ENCODE results near the gene NIPAL3.
"Not testable (repeated sequence)": the region's sequence is repeated elsewhere in the genome, so short reads cannot be mapped to it uniquely, and the experiment has no call there.

The NIPAL3 gene

DNA sequence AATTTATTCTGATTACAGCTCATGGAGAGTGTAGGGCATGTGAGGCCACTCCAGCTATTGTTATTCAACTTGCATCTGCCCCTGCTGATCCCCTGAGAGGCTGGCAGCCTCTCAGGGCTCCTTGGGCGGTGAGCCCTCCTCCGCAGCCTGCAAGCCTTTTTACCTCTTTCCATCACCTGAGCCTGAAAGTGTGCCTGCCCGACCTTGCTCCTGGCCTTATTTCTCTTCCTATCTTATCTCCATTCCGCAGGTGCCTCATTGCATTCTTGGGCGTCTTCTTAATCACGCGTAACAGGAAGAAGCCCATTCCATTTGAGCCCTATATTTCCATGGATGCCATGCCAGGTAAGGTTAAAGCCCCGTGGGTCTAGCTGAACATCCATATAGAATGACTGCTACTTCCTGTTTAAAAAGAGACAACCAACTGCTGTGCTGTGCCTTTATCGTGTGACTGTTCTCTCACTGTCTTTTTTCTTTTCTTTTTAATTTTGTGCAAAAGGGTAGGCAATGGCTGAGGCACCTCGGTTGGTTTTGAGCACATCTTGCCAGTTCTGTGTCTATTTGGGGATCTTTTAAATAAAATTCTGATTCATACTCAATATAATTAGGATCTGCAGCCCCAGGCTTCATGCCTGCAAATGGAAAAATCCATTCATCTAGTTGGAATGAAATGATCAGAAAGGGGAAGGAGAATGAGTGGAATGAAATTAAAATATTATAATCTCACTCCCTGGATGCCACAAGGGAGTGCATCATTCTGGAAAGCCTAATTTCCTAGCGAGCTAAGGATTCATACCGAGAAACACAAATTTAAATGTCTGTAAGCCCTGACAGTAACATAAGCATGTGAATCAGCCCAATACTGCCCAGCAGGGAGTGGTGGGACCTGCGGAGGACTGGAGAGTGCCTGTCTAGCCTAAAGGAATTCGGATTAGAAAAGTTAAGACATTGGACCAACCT, 48.5 kb downstream of the NIPAL3 start:
- no peak for DNase-seq

- no peak for DNase-seq
Measured at GRCh38 chr1:24465099-24465498, 49.5 kb downstream of the NIPAL3 start.

DNA sequence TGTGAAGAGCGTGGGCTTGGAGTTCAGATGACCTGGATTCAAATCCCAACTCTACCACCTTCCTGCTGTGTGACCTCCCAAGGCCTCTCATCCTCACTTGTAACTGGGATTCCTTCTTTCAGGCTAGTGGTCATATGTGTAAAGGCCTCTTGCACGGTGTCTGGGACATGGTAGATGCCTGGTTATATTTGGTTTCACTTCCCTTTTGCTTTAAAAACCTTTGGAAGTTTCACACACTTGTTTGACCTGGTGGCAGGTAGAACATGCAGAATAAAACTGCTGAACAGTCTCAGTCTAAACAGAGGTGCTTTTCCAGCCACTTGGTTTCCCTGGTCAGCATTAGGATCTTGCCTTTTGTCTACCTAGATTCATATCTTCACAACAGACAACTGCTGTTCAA, 50.0 kb downstream of the NIPAL3 start:
- DNase-seq, result no peak

DNA sequence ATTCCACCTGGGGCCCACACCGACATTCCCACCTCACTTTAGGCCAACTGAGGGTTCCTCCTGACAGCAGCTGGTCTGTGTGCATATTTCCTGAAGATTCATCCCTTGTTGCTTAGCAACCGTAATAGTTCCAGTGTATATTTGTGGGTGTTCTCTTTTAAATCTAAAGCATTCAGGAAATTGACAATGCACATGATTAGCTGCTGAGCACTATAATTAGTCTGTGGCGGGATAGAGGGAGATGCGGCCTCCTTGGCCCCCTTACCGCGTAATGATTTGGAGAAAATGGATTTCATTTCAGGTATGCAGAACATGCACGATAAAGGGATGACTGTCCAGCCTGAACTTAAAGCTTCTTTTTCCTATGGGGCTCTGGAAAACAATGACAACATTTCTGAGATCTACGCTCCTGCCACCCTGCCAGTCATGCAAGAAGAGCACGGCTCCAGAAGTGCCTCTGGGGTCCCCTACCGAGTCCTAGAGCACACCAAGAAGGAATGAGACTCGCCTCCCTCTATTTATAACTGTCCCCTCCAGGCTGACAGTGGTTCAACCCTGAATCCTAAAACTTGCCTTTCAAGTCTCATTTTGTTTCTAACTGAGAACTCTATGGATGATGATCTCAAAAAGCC, 53.2 kb downstream of the NIPAL3 start:
- no peak for DNase-seq

DNA sequence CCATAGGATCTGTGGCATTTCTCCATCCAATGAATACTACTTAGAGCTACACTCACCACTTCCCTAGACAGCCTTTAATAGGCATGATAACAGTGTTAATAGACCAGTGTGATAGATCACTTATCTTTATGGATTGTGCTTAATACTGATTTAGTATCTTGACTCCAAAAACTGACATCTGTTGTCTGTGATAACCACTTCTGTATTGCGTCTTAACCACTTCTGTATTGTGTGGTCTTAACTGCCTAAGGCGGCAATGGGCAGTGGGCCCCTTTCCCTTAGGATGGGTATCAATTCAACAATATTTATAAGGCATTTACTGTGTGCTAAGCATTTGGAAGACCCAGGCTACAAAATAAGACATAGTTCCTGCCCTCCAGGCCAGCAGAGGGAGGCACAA, 55.0 kb downstream of the NIPAL3 start:
- DNase-seq, result no peak

- DNase-seq, result no peak
Measured at GRCh38 chr1:24472527-24473251, 57.1 kb downstream of the NIPAL3 start.

GRCh38 chr1:24474193-24474592, 58.6 kb downstream of the NIPAL3 start:
- no peak for DNase-seq

GRCh38 chr1:24475700-24476099, 60.1 kb downstream of the NIPAL3 start:
- no peak for DNase-seq

DNA sequence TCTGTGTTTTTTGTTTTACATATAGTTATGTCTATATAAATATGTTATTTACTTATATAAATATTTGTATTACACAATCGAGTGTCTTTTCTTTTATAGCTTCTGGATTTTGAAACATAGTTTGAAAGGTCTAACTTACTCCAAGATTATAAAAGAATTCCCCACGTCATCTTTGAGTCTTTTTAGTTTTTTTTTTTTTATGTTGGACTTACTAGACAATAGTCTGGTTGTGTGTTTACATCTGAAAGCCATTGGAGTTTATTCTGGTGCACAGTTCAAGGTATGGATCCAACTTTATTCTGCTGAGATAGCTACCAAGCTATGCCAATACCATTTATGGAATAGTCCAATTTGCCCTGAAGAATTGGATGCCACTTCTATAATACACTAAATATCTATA, 61.0 kb downstream of the NIPAL3 start:
- no peak for DNase-seq

- no peak for DNase-seq
Measured at GRCh38 chr1:24477309-24477708, 61.7 kb downstream of the NIPAL3 start.

DNA sequence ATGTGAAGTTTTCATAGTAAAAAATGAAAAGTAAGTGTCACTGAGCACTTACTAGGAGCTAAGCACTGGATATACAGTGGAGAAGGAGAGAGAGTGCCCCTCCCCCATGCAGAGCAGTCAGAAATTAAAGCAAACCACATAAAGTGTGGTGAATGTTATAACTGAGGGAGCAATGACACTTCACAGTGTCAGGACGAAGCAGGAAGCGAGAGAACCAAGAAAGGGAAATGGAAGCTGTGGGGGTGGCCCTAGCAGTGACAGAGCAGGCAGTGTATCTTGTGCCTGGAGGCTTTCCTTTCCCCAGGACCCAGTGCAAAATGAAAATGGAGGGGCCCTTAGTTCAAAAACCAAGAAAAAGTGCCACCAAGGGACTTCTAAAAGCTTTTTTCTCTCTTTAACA, 65.5 kb downstream of the NIPAL3 start:
- peak in 1 of 4 experiments; percentile 24 for DNase-seq

DNA sequence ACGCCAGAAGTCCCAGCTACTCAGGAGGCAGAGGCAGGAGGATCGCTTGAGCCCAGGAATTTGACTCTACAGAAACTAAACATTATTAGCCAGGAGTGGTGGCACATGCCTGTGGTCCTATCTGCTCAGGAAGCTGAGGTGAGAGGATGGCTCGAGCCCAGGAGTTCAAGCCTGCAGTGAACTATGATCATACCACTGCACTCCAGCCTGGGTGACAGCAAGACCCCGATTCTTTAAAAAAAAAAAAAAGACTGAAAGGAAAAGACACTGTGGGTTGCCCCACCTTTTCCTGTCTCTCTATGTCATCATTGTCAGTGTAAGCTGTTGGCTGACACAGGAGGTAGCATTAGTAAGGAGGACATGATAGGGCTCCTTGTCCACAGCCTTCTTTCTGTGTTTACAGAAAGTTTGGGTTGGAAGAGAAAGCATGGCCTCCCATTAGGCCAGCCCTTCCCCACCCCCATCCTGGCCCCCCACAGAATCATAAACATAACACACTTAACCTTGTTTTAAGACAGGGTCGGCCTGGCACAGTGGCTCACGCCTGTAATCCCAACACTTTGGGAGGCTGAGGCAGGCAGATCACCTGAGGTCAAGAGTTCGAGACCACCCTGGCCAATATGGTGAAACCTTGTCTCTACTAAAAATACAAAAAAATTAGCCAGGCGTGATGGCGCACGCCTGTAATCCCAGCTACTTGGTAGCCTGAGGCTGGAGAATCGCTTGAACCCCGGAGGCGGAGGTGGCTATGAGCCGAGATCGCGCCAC, 66.4 kb downstream of the NIPAL3 start:
- DNase-seq, result no peak

- DNase-seq, result no peak
Measured at GRCh38 chr1:24483441-24483840, 67.8 kb downstream of the NIPAL3 start.

GRCh38 chr1:24484199-24484598, 68.6 kb downstream of the NIPAL3 start:
- no peak for DNase-seq

DNA sequence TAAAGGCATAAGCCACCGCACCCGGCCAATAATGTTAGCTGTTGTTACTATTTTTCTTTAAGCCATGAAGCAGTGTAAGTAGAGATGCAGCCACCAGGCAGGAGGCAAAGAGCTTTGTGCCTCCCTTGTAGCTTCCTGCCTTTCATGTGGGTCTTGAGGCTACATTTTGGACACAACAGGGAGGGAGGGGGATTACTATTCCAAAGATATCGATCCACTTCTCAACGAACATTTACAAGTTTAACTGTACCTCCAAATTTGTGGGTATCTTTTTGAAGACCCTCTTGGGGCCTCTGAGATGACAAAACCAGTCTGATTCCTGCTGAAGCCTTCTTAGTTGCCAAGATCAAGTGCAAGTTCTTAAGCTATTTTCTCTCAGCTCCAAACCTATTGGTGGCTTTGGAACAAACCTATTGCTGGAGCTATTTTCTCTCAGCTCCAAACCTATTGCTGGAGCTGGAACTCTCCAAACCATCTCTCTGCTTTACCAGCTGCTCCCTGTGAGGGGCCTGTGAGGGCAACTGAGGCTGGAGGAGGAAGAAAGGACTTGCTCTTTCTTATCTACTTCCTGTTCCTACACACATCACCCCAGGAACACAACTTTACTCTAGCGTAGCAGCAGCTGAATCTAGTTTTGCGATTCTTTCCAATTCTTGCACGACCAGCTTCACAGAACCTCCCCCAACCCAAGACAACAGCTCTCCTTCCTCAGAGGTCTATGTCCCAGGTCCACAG, 70.9 kb downstream of the NIPAL3 start:
- no peak for DNase-seq

GRCh38 chr1:24487455-24487854, 71.9 kb downstream of the NIPAL3 start:
- no peak for DNase-seq

GRCh38 chr1:24488159-24488558, 72.6 kb downstream of the NIPAL3 start:
- DNase-seq, result not testable (repeated sequence)

DNA sequence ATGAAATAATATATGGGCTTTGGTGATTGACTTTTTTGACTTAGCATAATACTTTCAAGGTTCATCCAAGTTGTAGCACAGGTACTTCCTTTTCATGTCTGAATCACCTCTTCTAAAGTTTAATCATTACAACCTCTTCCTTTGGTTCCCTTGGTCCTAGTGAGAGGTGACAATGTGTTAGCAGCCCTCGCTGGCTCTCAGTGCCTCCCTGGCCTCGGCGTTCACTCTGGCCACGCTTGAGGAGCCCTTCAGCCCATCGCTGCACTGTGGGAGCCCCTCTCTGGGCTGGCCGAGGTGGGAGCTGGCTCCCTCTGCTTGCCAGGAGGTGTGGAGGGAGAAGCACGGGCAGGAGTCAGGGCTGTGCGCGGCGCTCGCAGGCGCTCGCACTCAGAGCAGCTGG, 74.1 kb downstream of the NIPAL3 start:
- no peak for DNase-seq

DNA sequence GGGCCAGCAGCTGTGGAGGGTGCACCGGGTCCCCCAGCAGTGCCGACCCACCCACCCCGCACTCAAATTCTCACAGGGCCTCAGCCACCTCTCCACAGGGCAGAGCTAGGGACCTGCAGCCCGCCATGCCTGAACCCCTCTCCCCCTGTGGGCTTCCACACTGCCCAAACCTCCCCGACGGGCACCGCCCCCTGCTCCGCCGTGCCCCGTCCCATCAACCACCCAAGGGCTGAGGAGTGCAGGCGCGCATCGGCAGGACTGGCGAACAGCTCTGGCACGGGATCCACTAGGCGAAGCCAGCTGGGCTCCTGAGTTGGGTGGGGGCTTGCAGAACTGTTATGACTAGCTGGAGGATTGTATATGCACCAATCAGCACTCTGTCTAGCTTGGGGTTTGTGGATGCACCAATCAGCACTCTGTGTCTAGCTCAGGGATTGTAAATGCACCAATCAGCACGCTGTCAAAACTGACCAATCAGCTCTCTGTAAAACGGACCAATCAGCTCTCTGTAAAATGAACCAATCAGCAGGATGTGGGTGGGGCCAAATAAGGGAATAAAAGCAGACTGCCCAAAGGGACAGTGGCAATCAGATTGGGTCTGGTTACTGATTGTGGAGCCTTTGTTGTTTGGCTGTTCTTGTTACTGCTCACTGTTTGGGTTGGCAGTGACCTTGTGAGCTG, 74.6 kb downstream of the NIPAL3 start:
- no peak for DNase-seq

GRCh38 chr1:24491577-24492360, 76.2 kb downstream of the NIPAL3 start:
- no peak for DNase-seq

DNA sequence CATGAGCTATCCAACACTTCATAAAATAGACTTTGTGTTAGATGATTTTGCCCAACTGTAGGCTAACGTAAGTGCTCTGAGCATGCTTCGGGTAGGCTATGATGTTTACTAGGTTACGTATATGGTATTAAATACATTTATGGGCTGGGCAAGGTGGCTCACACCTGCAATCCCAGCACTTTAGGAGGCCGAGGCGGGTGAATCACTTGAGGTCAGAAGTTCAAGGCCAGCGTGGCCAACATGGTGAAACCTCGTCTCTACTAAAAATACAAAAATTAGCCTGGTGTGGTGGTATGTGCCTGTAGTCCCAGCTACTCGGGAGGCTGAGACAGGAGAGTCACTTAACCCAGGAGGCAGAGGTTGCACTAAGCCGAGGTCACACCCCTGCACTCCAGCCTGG, 77.3 kb downstream of the NIPAL3 start:
- not testable (repeated sequence) for DNase-seq
